Measurements from ENCODE around the gene ZNF830.

- TF ChIP-seq, protein P1, sequence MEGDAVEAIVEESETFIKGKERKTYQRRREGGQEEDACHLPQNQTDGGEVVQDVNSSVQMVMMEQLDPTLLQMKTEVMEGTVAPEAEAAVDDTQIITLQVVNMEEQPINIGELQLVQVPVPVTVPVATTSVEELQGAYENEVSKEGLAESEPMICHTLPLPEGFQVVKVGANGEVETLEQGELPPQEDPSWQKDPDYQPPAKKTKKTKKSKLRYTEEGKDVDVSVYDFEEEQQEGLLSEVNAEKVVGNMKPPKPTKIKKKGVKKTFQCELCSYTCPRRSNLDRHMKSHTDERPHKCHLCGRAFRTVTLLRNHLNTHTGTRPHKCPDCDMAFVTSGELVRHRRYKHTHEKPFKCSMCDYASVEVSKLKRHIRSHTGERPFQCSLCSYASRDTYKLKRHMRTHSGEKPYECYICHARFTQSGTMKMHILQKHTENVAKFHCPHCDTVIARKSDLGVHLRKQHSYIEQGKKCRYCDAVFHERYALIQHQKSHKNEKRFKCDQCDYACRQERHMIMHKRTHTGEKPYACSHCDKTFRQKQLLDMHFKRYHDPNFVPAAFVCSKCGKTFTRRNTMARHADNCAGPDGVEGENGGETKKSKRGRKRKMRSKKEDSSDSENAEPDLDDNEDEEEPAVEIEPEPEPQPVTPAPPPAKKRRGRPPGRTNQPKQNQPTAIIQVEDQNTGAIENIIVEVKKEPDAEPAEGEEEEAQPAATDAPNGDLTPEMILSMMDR (IDR thresholded peaks at IDR 0.05; ENCODE audit: low read depth, low read length, missing input control): peak; percentile 40
- TF ChIP-seq RAD21 (IDR thresholded peaks at IDR 0.05) (peak; percentile 52 to 70), EGR1 (IDR thresholded peaks at IDR 0.05; ENCODE audit: low read depth in 2 of 2) (no peak), SP1 (IDR thresholded peaks at IDR 0.05) (peak; percentile 38), YY1 (IDR thresholded peaks at IDR 0.05) (peak; percentile 31), TAF1 (conservative IDR thresholded peaks at IDR 0.05) (peak; percentile 64), GABPA (IDR thresholded peaks at IDR 0.05 in 1 of 2, conservative IDR thresholded peaks at IDR 0.05 in 1 of 2) (no peak), ATF3 (IDR thresholded peaks at IDR 0.05) (no peak), JUND (IDR thresholded peaks at IDR 0.05) (no peak), NR2F2 (IDR thresholded peaks at IDR 0.05) (peak; percentile 19), HNF4G (IDR thresholded peaks at IDR 0.05) (no peak)
- TF ChIP-seq, protein P2, sequence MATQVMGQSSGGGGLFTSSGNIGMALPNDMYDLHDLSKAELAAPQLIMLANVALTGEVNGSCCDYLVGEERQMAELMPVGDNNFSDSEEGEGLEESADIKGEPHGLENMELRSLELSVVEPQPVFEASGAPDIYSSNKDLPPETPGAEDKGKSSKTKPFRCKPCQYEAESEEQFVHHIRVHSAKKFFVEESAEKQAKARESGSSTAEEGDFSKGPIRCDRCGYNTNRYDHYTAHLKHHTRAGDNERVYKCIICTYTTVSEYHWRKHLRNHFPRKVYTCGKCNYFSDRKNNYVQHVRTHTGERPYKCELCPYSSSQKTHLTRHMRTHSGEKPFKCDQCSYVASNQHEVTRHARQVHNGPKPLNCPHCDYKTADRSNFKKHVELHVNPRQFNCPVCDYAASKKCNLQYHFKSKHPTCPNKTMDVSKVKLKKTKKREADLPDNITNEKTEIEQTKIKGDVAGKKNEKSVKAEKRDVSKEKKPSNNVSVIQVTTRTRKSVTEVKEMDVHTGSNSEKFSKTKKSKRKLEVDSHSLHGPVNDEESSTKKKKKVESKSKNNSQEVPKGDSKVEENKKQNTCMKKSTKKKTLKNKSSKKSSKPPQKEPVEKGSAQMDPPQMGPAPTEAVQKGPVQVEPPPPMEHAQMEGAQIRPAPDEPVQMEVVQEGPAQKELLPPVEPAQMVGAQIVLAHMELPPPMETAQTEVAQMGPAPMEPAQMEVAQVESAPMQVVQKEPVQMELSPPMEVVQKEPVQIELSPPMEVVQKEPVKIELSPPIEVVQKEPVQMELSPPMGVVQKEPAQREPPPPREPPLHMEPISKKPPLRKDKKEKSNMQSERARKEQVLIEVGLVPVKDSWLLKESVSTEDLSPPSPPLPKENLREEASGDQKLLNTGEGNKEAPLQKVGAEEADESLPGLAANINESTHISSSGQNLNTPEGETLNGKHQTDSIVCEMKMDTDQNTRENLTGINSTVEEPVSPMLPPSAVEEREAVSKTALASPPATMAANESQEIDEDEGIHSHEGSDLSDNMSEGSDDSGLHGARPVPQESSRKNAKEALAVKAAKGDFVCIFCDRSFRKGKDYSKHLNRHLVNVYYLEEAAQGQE (IDR thresholded peaks at IDR 0.05): peak; percentile 18
Measured at GRCh38 chr17:34980681-34981537, 19.6 kb downstream of the ZNF830 start.
